Measurements from ENCODE around the gene KCTD5. TPM values are rescaled to one million over a fixed set of nuclear protein-coding genes. Genes with fewer than 3 reads are reported as not detected.

The KCTD5 gene
- total RNA-seq, 1 donor from 2014 or later: 27.3 TPM

DNA sequence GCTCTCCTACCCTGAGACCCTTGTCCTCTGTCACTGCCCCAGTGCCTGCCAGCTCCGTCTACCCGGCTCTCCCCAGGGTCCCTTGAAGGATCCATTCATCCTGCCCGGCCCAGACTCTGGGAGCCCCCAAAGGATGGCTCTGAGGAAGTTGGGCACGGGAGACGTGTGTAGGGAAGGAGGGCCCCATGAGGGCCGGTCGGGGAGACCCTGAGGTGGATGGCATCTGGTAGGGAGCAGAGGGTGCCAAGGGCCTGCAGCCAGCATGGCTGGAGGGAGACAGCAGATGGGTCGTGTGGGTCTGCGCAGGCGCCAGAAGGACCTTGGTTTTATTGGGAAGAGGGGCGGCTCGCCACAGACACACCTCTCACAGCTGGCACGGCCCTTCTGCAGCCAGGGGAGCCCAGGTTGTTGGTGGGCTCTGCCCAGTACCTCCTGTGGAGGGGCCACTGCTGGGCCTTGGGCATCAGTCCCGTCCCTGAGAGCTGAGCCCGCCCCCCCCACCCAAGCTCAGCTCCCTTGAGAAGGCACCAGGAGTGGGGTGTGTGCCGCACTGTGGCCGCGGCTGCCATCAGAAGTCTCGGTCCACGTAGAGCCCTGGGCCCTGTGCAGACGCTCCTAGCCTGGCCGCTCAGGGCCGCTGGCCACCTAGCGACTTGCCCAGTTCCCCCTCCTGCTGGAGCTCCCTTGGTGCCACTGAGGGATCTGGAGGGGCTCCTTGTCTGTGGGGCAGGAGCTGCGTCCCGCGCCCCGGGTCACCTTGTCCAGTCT, 16.0 kb downstream of the KCTD5 start:
- no peak overlapping the region for H3K4me3 Mint-ChIP-seq (ENCODE audit: unreplicated experiment)

DNA sequence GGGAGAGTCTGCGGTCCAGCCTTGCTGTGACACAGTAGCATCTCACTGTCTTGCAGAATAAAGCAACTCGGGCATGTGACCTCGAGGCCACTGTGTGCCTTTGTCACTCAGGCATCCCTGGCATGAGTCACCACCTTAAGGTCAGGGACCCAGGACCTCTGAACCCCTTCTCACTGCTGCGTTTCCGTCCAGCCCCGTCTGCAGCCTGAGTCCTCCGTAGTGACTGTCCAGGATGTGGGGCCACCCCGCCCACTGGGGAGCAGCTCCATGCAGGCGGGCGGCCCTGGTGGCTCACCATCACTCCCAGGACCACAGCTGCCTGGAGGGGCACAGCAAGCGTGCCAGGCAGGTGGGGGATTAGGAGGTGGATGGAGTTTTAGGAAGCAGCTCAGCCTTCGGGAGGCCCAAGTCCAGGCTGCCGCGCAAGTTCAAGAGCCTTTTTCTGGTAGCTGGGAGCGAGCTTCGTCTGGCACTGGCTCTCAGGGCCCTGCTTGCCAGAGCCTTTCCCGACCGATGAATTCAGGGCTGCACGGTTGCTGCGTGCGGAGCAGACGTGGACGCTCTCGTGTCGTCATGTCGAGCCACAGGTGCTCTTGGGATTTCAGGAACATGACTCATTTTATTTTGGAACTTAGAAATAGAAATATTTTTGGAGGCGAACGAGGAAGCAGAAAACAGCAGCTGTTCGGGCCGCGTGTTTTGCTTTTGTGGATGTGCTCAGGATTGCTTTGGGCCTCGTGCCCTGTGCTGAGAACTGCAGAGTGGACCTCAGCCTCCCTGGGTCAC, 16.8 kb downstream of the KCTD5 start:
- Mint-ChIP-seq H3K27me3 (ENCODE audit: low read depth) (no peaks in the 10 kb centered on the region), H3K27ac (ENCODE audit: unreplicated experiment) (no peak overlapping the region)

More for the DNA sequence above, 16.0 kb downstream of the KCTD5 start:
- H3K9me3 Mint-ChIP-seq (ENCODE audit: low read depth): no peaks in the 10 kb centered on the region
- no peak overlapping the region for H3K27ac Mint-ChIP-seq (ENCODE audit: unreplicated experiment)
- no peaks in the 10 kb centered on the region for H3K27me3 Mint-ChIP-seq (ENCODE audit: low read depth)
- TF ChIP-seq, protein P1, sequence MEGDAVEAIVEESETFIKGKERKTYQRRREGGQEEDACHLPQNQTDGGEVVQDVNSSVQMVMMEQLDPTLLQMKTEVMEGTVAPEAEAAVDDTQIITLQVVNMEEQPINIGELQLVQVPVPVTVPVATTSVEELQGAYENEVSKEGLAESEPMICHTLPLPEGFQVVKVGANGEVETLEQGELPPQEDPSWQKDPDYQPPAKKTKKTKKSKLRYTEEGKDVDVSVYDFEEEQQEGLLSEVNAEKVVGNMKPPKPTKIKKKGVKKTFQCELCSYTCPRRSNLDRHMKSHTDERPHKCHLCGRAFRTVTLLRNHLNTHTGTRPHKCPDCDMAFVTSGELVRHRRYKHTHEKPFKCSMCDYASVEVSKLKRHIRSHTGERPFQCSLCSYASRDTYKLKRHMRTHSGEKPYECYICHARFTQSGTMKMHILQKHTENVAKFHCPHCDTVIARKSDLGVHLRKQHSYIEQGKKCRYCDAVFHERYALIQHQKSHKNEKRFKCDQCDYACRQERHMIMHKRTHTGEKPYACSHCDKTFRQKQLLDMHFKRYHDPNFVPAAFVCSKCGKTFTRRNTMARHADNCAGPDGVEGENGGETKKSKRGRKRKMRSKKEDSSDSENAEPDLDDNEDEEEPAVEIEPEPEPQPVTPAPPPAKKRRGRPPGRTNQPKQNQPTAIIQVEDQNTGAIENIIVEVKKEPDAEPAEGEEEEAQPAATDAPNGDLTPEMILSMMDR (IDR thresholded peaks at IDR 0.05): no peak
- peaks cover 9% of the 10 kb centered on the region for H3K36me3 Mint-ChIP-seq (ENCODE audit: low read depth)
- DNase-seq (ENCODE audit: low spot score): no peak
- no peaks in the 10 kb centered on the region for H3K4me1 Mint-ChIP-seq (ENCODE audit: low read depth)

DNA sequence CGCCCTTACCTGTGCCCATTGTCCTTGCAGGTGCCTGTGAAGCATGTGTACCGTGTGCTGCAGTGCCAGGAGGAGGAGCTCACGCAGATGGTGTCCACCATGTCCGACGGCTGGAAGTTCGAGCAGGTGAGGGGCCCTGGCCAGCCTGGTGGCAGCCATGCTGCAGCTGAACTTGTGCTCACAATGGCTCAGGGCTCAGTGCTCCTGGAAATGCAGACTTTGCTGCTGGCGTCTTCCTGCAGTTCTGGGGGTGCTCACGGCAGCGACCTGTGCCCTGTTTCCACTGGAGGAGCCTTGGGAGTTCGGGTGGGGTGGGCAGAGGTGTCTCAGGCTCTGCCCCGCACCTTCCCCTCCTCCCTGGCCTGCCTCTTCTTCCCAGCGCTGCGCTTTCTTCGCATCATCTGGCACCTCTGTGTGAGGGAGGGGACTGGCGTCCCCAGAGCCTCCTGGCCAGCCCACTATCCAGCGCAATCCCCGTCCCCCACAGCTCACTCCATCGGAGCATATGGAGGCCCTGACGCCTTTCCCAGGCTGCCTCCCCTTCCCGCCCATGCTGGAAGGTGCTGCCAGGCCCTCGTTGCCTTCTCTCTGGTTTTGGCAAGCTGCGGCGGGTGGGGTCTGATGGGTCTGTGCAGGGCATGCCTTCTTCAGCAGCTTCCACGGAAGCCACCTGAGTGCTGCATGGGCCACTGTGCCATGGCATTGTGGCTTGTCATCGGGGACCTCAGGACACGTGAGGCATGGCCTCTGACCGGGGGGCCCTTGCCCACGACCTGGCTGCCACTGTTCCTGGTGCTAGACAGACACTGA, 17.7 kb downstream of the KCTD5 start:
- peaks cover 9% of the 10 kb centered on the region for H3K36me3 Mint-ChIP-seq (ENCODE audit: low read depth)
- no peaks in the 10 kb centered on the region for H3K9me3 Mint-ChIP-seq (ENCODE audit: low read depth)
- no peak for DNase-seq (ENCODE audit: low spot score)
- no peak overlapping the region for H3K4me3 Mint-ChIP-seq (ENCODE audit: unreplicated experiment)
- H3K27me3 Mint-ChIP-seq (ENCODE audit: low read depth): no peaks in the 10 kb centered on the region
- TF ChIP-seq, protein P1 (IDR thresholded peaks at IDR 0.05): no peak
- no peaks in the 10 kb centered on the region for H3K4me1 Mint-ChIP-seq (ENCODE audit: low read depth)
- H3K27ac Mint-ChIP-seq (ENCODE audit: unreplicated experiment): no peak overlapping the region

More for the DNA sequence above, 16.8 kb downstream of the KCTD5 start:
- TF ChIP-seq, protein P1 (IDR thresholded peaks at IDR 0.05): no peak
- Mint-ChIP-seq H3K4me3 (ENCODE audit: unreplicated experiment) (no peak overlapping the region), H3K36me3 (ENCODE audit: low read depth) (peaks cover 9% of the 10 kb centered on the region), H3K4me1 (ENCODE audit: low read depth) (no peaks in the 10 kb centered on the region), H3K9me3 (ENCODE audit: low read depth) (no peaks in the 10 kb centered on the region)
- DNase-seq (ENCODE audit: low spot score): no peak

DNA sequence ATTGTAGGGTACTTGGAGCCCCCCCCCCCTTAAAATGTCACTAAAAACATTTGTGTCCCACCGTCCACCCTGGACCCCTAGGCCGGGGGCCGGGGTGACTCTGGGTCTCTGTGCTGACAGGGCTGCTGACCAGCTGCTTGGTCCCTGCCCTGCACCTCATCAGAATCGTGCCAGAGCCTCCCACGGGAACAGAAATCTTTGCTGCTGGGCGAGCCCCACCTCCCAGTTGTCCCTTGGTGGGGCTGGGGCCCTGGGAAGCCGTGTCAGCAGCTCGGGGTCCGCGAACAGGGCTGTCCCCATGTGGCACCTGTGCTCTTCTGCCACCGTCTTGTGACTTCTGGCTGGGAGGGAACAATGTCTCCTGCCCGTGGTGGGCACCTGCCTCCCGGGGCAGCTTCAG, 18.5 kb downstream of the KCTD5 start:
- no peak for DNase-seq (ENCODE audit: low spot score)
- TF ChIP-seq, protein P1 (IDR thresholded peaks at IDR 0.05): no peak
- Mint-ChIP-seq H3K9me3 (ENCODE audit: low read depth) (no peaks in the 10 kb centered on the region), H3K4me1 (ENCODE audit: low read depth) (no peaks in the 10 kb centered on the region), H3K36me3 (ENCODE audit: low read depth) (peaks cover 9% of the 10 kb centered on the region), H3K27ac (ENCODE audit: unreplicated experiment) (no peak overlapping the region), H3K27me3 (ENCODE audit: low read depth) (no peaks in the 10 kb centered on the region), H3K4me3 (ENCODE audit: unreplicated experiment) (no peak overlapping the region)

DNA sequence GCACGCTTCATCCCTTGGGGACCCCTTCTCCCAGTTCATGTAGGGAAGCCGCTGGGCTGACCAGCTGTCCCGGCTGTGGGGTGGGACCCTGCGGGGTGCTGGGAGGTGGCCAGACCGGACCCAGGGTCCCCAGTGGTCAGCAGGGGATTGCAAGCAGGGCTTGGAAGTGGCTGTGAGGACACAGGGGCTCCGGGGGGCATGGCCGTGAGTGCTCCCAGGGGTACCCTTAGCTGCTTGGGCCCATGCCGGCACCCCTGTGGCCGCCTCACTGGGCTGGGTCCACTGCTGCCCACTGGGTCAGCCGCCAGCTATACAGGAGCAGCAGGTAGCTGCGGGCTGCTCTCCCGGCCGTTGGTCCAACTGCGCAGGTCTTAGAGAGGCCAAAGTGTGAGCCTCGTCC, 18.9 kb downstream of the KCTD5 start:
- Mint-ChIP-seq H3K4me1 (ENCODE audit: low read depth) (no peaks in the 10 kb centered on the region), H3K27ac (ENCODE audit: unreplicated experiment) (no peak overlapping the region)

More for the DNA sequence above, 18.9 kb downstream of the KCTD5 start:
- no peaks in the 10 kb centered on the region for H3K9me3 Mint-ChIP-seq (ENCODE audit: low read depth)
- H3K36me3 Mint-ChIP-seq (ENCODE audit: low read depth): peaks cover 9% of the 10 kb centered on the region
- DNase-seq (ENCODE audit: low spot score): no peak
- no peaks in the 10 kb centered on the region for H3K27me3 Mint-ChIP-seq (ENCODE audit: low read depth)
- no peak overlapping the region for H3K4me3 Mint-ChIP-seq (ENCODE audit: unreplicated experiment)
- TF ChIP-seq, protein P1 (IDR thresholded peaks at IDR 0.05): no peak
